Esophagus muscularis mucosa (tissue), 3 donors: ENCODE results near the gene RTN3.

Source experiments
- POLR2A ChIP-seq: fragments of 450-650 bp; IDR thresholded peaks from one replicate; pipeline ENCODE4 v1.6.1; 2017; ENCODE audit warnings: antibody characterized with exemption, moderate library complexity, mild to moderate bottlenecking, low read depth
- POLR2AphosphoS5 ChIP-seq, 2 donors: sonication (generic); formaldehyde crosslinking; IDR thresholded peaks; one replicate each; pipeline ENCODE4 v1.6.1; 2017; ENCODE audit warnings: antibody characterized with exemption in 2 of 2
- TF ChIP-seq, protein P1 (sequence below), 3 experiments: fragments of 200-600 bp in 2 of 3; fragments of 450-650 bp in 1 of 3; sonication (generic) in 2 of 3; IDR thresholded peaks; one replicate each; pipeline ENCODE4 v1.5.1; 2017 to 2019; ENCODE audit warnings: antibody characterized with exemption in 3 of 3, mild to moderate bottlenecking in 2 of 3, moderate library complexity in 1 of 3

DNA sequence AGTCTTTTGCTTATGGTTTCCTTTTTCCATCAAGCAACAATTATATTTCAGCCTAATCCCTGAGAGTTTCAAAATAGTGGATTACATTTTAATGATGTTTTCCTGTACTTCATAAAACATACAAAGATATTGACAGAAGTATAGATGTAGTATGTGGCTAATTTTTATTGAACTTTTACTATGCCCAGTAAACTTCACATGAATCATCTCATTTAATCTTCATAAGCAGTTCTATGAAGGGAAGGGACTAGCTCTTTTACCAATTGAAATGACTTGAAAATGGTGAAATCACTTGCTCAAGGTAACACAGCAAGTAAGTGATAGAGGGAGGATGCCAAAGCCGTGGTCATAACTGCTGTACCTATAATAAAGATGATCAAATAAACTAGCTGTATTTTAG, 27.5 kb downstream of the RTN3 start:
- TF ChIP-seq POLR2AphosphoS5 (IDR thresholded peaks at IDR 0.05) (no peak), POLR2A (no peak)
- TF ChIP-seq, protein P1, sequence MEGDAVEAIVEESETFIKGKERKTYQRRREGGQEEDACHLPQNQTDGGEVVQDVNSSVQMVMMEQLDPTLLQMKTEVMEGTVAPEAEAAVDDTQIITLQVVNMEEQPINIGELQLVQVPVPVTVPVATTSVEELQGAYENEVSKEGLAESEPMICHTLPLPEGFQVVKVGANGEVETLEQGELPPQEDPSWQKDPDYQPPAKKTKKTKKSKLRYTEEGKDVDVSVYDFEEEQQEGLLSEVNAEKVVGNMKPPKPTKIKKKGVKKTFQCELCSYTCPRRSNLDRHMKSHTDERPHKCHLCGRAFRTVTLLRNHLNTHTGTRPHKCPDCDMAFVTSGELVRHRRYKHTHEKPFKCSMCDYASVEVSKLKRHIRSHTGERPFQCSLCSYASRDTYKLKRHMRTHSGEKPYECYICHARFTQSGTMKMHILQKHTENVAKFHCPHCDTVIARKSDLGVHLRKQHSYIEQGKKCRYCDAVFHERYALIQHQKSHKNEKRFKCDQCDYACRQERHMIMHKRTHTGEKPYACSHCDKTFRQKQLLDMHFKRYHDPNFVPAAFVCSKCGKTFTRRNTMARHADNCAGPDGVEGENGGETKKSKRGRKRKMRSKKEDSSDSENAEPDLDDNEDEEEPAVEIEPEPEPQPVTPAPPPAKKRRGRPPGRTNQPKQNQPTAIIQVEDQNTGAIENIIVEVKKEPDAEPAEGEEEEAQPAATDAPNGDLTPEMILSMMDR (IDR thresholded peaks at IDR 0.05) = no peak
